HG02981 (cell line): Measurements from ENCODE around the gene TSC22D2.

Source experiments
- ATAC-seq: cut with Tn5 transposase; IDR thresholded peaks from one replicate; pipeline ENCODE4 v1.9.1; 2021; ENCODE audit warnings: mild to moderate bottlenecking, moderate library complexity; ENCODE audit not compliant: unreplicated experiment

The TSC22D2 gene

GRCh38 chr3:150408221-150409124, at the start of gene TSC22D2:
TSC22D2 (plus strand) TSS chr3:150408298; CDS start chr3:150409351, 1,053 bp downstream.
- ATAC-seq, result peak; percentile 58

DNA sequence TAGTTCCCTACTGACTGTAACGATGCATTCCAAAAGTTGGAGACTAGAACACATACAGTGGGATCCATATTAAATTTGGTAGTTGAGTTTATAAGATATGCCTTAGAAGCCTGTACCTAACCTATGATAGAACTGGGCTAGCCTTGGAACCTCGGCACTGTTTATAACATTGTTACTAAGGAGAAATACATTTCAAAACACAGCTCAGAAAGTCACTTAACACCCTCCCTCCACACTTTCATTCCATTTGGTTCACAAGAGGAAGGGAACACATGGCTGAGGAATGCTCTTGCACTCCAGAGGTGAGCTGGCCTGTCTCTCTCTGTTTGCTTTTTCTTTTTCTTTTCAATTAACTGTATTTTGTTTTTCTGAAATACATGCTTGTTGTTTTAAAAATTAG, 48.7 kb upstream of the TSC22D2 start:
- no peak for ATAC-seq

DNA sequence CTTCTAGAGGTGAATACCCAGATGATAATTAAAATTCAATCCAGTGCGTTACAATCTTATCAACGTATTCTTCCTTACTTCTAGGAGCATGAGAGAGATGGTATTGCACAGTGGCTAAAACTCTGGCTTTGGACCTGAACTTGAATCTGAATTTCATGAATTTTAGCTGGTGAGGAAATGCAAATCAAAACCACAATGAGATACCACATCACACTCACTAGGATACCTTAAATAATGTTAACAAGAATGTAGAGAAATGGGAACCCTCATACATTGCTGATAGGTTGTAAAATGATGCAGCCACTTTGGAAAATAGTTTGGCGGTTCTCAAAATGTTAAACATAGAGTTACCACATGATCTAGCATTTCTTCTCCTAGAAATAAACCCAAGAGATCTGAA, 47.1 kb upstream of the TSC22D2 start:
- ATAC-seq, result no peak

- ATAC-seq, result no peak
Observed at GRCh38 chr3:150362515-150363302, 45.4 kb upstream of the TSC22D2 start.

- ATAC-seq, result no peak
Observed at GRCh38 chr3:150363420-150363819, 44.7 kb upstream of the TSC22D2 start.

DNA sequence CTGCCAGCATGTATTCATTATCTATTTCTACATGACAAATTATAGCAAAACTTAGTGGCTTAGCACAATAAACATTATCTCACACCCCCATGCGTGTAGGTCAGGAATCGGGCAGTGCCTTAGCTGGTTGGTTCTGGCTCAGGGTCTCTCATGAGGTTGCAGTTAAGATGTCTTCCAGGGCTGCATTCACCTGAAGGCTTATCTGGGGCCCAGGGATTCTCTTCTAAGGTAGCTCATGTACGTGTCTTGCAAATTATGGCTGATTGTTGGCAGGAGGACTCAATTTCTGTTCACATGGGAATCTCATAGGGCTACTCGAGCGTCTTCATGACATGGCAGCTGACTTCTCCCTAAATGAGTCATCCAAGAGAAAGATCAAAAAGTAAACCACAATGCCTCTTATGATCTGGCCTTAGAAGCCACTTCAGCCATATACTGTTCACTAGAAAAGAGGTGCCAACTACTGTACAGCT, 42.9 kb upstream of the TSC22D2 start:
- peak; percentile 50 for ATAC-seq

- no peak for ATAC-seq
Observed at GRCh38 chr3:150367757-150368156, 40.3 kb upstream of the TSC22D2 start.

- ATAC-seq, result no peak
Observed at GRCh38 chr3:150370122-150370602, 37.9 kb upstream of the TSC22D2 start.

DNA sequence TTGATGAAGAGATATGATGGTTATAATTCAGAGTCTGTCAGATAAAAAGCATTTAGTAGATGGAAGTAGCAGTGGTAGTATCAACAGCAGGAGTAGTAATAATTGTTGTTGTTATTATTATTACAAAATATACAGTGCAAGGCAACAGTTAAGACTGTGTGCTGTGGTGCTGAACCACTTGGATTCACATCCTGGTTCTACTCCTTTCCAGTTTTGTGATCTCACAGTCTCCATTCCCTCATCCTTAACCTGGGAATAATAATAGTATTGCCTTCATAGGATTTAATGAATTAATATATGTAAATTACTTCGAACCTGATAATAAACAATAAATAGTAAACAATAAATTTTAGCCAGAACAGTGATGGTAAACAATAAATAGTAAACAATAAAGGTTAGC, 37.1 kb upstream of the TSC22D2 start:
- no peak for ATAC-seq

GRCh38 chr3:150371741-150372254, 36.3 kb upstream of the TSC22D2 start:
- no peak for ATAC-seq

DNA sequence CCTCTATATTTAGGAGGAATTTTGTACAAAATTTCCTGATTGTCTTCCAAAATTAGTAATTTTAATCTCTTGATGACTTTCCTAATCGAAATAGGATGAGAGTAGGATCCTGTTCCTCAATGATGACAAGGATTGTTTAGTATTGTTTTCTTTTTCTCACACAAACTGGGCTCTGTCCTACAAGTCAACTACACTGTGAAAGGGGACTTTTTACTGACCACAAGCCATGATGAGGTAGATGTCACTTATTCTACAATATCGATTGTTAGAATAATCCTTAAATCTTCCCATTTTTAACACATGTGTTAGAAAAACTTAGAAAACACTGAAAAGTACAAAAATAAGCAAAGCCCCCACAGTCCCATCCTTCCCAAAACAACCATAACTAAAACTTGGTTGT, 35.8 kb upstream of the TSC22D2 start:
- peak; percentile 41 for ATAC-seq

DNA sequence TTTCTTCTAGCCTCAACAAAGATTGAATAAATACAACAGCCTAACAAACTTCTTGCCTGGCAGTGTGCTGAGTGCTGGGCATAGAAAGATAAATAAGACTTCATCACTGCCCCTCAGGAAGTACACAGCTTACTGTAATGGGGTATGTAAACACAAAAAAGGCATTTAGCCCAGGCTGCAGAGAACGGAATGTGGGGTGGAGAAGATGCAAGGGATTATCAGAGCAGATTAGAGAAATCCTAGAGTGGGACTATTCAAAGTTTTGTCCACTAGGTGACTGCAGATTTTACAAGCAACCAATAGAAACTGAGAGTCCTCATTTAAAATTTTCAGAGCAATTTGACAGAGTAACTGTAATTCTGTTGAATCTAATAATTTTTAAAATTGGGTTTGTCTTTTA, 35.4 kb upstream of the TSC22D2 start:
- peak; percentile 58 for ATAC-seq

DNA sequence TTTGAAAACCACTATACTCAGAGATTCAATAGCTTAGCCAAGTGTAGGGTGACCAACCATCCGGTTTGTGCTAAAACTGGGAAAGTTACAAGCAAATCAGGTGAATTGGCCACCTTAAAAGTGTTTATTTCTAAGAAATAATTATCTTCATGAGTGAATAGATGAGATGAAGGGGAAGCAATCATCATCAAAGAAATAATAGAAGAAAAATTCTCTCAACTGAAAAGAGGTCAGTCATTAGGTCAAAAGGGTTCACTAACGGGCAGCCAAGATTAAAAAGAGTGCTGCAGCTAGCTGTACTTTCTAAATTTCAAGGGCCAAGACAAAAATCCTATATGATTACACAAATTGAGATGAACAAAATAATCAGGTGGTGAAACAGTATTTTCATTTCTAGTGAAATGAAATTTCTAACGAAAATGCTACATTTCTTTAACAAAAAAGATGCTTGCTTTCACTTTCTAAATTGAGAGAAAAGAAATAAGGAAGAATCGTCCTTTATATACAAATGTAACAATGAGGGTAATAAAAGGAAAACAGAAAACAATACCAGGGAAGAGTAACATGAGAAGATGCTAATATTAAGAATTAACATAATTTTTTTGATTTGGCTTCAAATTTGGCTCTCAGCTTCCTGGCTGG, 34.7 kb upstream of the TSC22D2 start:
- ATAC-seq, result no peak

DNA sequence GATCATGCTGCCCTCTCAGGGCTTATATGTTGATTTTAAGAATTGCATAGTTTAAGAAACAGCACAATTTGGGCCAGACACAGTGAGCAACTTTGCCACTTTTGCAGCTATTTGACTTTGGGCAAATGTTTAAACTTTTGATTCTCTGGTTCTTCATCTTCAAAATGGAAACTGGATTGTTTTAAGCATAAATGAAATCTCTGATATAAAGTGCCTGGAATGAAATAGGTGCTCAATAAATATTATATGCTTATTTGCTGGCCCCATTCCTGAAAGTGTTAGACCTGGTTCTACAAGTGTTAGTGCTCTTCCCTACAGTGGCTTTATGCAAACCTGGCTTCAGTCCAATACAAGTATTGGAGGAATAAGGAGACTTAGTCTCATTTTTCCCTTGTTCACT, 33.1 kb upstream of the TSC22D2 start:
- no peak for ATAC-seq

GRCh38 chr3:150376001-150376848, 31.9 kb upstream of the TSC22D2 start:
- ATAC-seq, result no peak

GRCh38 chr3:150377601-150378300, 30.3 kb upstream of the TSC22D2 start:
- no peak for ATAC-seq

DNA sequence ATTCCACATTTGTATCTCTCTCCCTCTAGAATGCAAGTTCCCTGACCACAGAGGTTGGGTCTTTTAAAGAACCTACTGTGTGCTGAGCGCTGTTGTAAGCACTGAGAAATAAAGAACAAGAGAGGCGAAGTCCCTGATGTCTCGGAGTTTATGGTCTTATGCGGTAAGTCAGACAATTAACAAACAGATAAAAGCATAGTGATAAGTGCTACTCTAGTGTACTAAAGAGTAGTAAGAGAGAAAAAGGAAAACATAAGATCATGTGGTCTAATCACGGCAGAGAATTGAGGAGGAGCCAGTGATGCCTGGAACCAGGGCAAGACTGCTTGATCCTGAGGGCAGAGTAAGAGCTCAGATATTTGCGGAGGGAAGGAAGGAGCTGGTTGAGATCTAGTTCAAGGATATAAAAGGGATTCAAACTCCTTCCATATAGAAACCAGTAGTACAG, 29.8 kb upstream of the TSC22D2 start:
- ATAC-seq, result no peak

GRCh38 chr3:150379469-150379868, 28.6 kb upstream of the TSC22D2 start:
- ATAC-seq, result no peak
